Mesenchymal stem cell (in vitro differentiated cells and primary cell): ENCODE measurements around the gene CMYA5.
A peak's percentile ranks its signal among the peaks of the same experiment; 100 is the strongest.

Experiments used
- DNase-seq: peaks from one replicate; pipeline ENCODE4 v3.0.0-alpha.2; 2013
- H2AFZ ChIP-seq: one replicate; pipeline ENCODE4 v1.6.1; 2013; ENCODE audit warnings: low read depth, mild to moderate bottlenecking, control low read depth, inconsistent platforms, low read length, moderate library complexity
- H2AK5ac ChIP-seq: 2 replicates; pipeline ENCODE4 v1.6.1; 2013; ENCODE audit warnings: low read length, moderate library complexity, mild to moderate bottlenecking, inconsistent platforms; ENCODE audit not compliant: severe bottlenecking
- H2BK120ac ChIP-seq: one replicate; pipeline ENCODE4 v1.6.1; 2013; ENCODE audit warnings: low read depth, mild to moderate bottlenecking, inconsistent platforms, low read length, moderate library complexity
- H2BK12ac ChIP-seq, 2 experiments: one replicate each; pipeline ENCODE4 v1.6.1; 2013; ENCODE audit warnings: inconsistent platforms in 2 of 2, low read length in 2 of 2, mild to moderate bottlenecking in 2 of 2, moderate library complexity in 2 of 2, control low read depth in 1 of 2
- H2BK15ac ChIP-seq: one replicate; pipeline ENCODE4 v1.6.1; 2013; ENCODE audit warnings: mild to moderate bottlenecking, low read depth, inconsistent platforms; ENCODE audit not compliant: poor library complexity, severe bottlenecking
- H2BK5ac ChIP-seq: 2 replicates; pipeline ENCODE4 v1.6.1; 2013; ENCODE audit warnings: low read depth, mild to moderate bottlenecking, low read length, control low read depth, inconsistent platforms; ENCODE audit not compliant: poor library complexity, severe bottlenecking
- H3K14ac ChIP-seq, 2 experiments: one replicate each; pipeline ENCODE4 v1.6.1; 2013; ENCODE audit warnings: inconsistent platforms in 2 of 2, low read length in 2 of 2, control low read depth in 1 of 2, mild to moderate bottlenecking in 1 of 2, moderate library complexity in 1 of 2
- H3K18ac ChIP-seq, 2 experiments: one replicate each; pipeline ENCODE4 v1.6.1; 2013; ENCODE audit warnings: inconsistent platforms in 2 of 2, low read length in 2 of 2, control low read depth in 1 of 2, low read depth in 1 of 2, mild to moderate bottlenecking in 1 of 2
- H3K23ac ChIP-seq, 2 experiments: one replicate each; pipeline ENCODE4 v1.6.1; 2013; ENCODE audit warnings: inconsistent platforms in 2 of 2, low read length in 2 of 2, mild to moderate bottlenecking in 2 of 2, moderate library complexity in 2 of 2, control low read depth in 1 of 2
- H3K27ac ChIP-seq: 2 replicates; pipeline ENCODE4 v1.5.1; 2013; ENCODE audit warnings: mild to moderate bottlenecking, moderate library complexity, low read length, control low read depth, inconsistent platforms; ENCODE audit not compliant: poor library complexity, severe bottlenecking
- H3K27me3 ChIP-seq, 2 experiments: 2 replicates each; pipeline versions ENCODE4 v1.6.1 to v1.7.0; 2013; ENCODE audit warnings: low read length in 2 of 2, mild to moderate bottlenecking in 2 of 2, moderate library complexity in 2 of 2, control low read depth in 1 of 2, inconsistent platforms in 1 of 2; ENCODE audit not compliant: control insufficient read depth in 1 of 2, insufficient read depth in 1 of 2
- H3K36me3 ChIP-seq, 2 experiments: 2 replicates each; pipeline versions ENCODE4 v1.6.1 to v1.7.0; 2013; ENCODE audit warnings: low read length in 2 of 2, control low read depth in 1 of 2, inconsistent platforms in 1 of 2, low read depth in 1 of 2, mild to moderate bottlenecking in 1 of 2; ENCODE audit not compliant: insufficient read depth in 2 of 2, control insufficient read depth in 1 of 2
- H3K4ac ChIP-seq, 2 experiments: one replicate each; pipeline ENCODE4 v1.6.1; 2013; ENCODE audit warnings: inconsistent platforms in 2 of 2, low read length in 2 of 2, mild to moderate bottlenecking in 2 of 2, moderate library complexity in 2 of 2, control low read depth in 1 of 2, low read depth in 1 of 2
- H3K4me1 ChIP-seq: 2 replicates; pipeline ENCODE4 v1.6.1; 2013; ENCODE audit warnings: low read depth, low read length, control low read depth; ENCODE audit not compliant: control insufficient read depth, insufficient read depth
- H3K4me2 ChIP-seq: 2 replicates; pipeline ENCODE4 v1.6.1; 2013; ENCODE audit warnings: low read length, mild to moderate bottlenecking, inconsistent platforms; ENCODE audit not compliant: poor library complexity, severe bottlenecking
- H3K4me3 ChIP-seq, 2 experiments: 2 replicates each; pipeline versions ENCODE4 v1.5.1 to v1.7.0; 2013; ENCODE audit warnings: low read length in 2 of 2, mild to moderate bottlenecking in 2 of 2, control low read depth in 1 of 2, low read depth in 1 of 2; ENCODE audit not compliant: insufficient read depth in 1 of 2
- H3K79me1 ChIP-seq: replicated peaks from 2 replicates; pipeline ENCODE4 v1.6.1; 2013; ENCODE audit warnings: mild to moderate bottlenecking, control low read depth, low read length, inconsistent platforms; ENCODE audit not compliant: poor library complexity, severe bottlenecking
- H3K9ac ChIP-seq: 2 replicates; pipeline ENCODE4 v1.7.0; 2013; ENCODE audit warnings: mild to moderate bottlenecking, low read length, moderate library complexity
- H3K9me3 ChIP-seq: 2 replicates; pipeline ENCODE4 v1.7.0; 2013; ENCODE audit warnings: mild to moderate bottlenecking, low read length; ENCODE audit not compliant: control insufficient read depth
- H4K8ac ChIP-seq: one replicate; pipeline ENCODE4 v1.6.1; 2013; ENCODE audit warnings: inconsistent platforms, mild to moderate bottlenecking, low read length, moderate library complexity
- H4K91ac ChIP-seq: one replicate; pipeline ENCODE4 v1.6.1; 2013; ENCODE audit warnings: mild to moderate bottlenecking, low read length, inconsistent platforms
- WGBS: methylation state at CpG from one replicate; pipeline ENCODE4 v1.1.7; 2013; ENCODE audit warnings: mixed read lengths; 5-methylcytosine and 5-hydroxymethylcytosine counted together

CMYA5 gene

GRCh38 chr5:79803007-79803406 is 113.4 kb downstream of the CMYA5 start:
- H4K8ac ChIP-seq: no peak overlapping the region
- no peak overlapping the region for H3K23ac ChIP-seq
- no peak overlapping the region for H3K4me3 ChIP-seq
- no peak overlapping the region for H3K4ac ChIP-seq
- H4K91ac ChIP-seq: no peak overlapping the region
- no peak overlapping the region for H3K9ac ChIP-seq
- peak; percentile 45 for DNase-seq
- WGBS: 28% methylated on average over 2 of the region's 2 CpGs
- H3K4me2 ChIP-seq: no peak overlapping the region
- no peak overlapping the region for H3K27ac ChIP-seq
- H3K27me3 ChIP-seq: no peaks in the 10 kb centered on the region
- no peak overlapping the region for H2AK5ac ChIP-seq
- H2AFZ ChIP-seq: no peak overlapping the region
- H3K4me1 ChIP-seq: no peaks in the 10 kb centered on the region
- no peak overlapping the region for H2BK15ac ChIP-seq
- H2BK5ac ChIP-seq: no peak overlapping the region
- H3K18ac ChIP-seq: no peak overlapping the region
- H3K9me3 ChIP-seq: no peaks in the 10 kb centered on the region
- H3K14ac ChIP-seq: no peak overlapping the region
- no peak overlapping the region for H2BK12ac ChIP-seq
- no peaks in the 10 kb centered on the region for H3K36me3 ChIP-seq
- no peaks in the 10 kb centered on the region for H3K79me1 ChIP-seq
- H2BK120ac ChIP-seq: no peak overlapping the region

GRCh38 chr5:79806741-79807140 is 117.1 kb downstream of the CMYA5 start:
- Histone ChIP-seq H3K36me3 (no peaks in the 10 kb centered on the region), H3K9ac (no peak overlapping the region), H2BK15ac (no peak overlapping the region), H3K79me1 (no peaks in the 10 kb centered on the region), H3K18ac (no peak overlapping the region), H4K91ac (no peak overlapping the region), H3K9me3 (no peaks in the 10 kb centered on the region), H4K8ac (no peak overlapping the region), H3K4me2 (no peak overlapping the region), H3K4me3 (no peak overlapping the region), H2BK5ac (no peak overlapping the region), H3K14ac (no peak overlapping the region), H3K27me3 (no peaks in the 10 kb centered on the region), H3K27ac (no peak overlapping the region), H2AK5ac (no peak overlapping the region), H2BK12ac (no peak overlapping the region), H3K4me1 (no peaks in the 10 kb centered on the region), H2BK120ac (no peak overlapping the region), H3K4ac (no peak overlapping the region), H2AFZ (no peak overlapping the region), H3K23ac (no peak overlapping the region)
- 60% methylated on average over 3 of the region's 3 CpGs for WGBS
- peak; percentile 1 for DNase-seq

GRCh38 chr5:79809743-79810142 is 120.1 kb downstream of the CMYA5 start:
- no peak for DNase-seq
- Histone ChIP-seq H3K4me3 (no peak overlapping the region), H3K4me2 (no peak overlapping the region), H2AK5ac (no peak overlapping the region), H3K27ac (no peak overlapping the region), H2BK5ac (no peak overlapping the region), H4K8ac (no peak overlapping the region), H4K91ac (no peak overlapping the region), H3K9ac (no peak overlapping the region), H3K18ac (no peak overlapping the region), H3K36me3 (no peaks in the 10 kb centered on the region), H2BK15ac (no peak overlapping the region), H3K79me1 (no peaks in the 10 kb centered on the region), H3K27me3 (no peaks in the 10 kb centered on the region), H3K4me1 (no peaks in the 10 kb centered on the region), H3K23ac (no peak overlapping the region), H2BK120ac (no peak overlapping the region), H3K4ac (no peak overlapping the region), H3K9me3 (no peaks in the 10 kb centered on the region), H2BK12ac (no peak overlapping the region), H2AFZ (no peak overlapping the region), H3K14ac (no peak overlapping the region)
- WGBS: 80% methylated on average over 3 of the region's 3 CpGs

GRCh38 chr5:79811081-79811480 is 121.4 kb downstream of the CMYA5 start:
- 88% methylated on average over 2 of the region's 2 CpGs for WGBS
- H3K4ac ChIP-seq: no peak overlapping the region
- H3K18ac ChIP-seq: no peak overlapping the region
- H3K36me3 ChIP-seq: no peaks in the 10 kb centered on the region
- H3K27me3 ChIP-seq: peaks cover 0 to 9% of the 10 kb centered on the region in 2 experiments
- H4K8ac ChIP-seq: no peak overlapping the region
- no peak overlapping the region for H2BK5ac ChIP-seq
- H4K91ac ChIP-seq: no peak overlapping the region
- H3K27ac ChIP-seq: no peak overlapping the region
- H3K14ac ChIP-seq: no peak overlapping the region
- H2AK5ac ChIP-seq: no peak overlapping the region
- no peak overlapping the region for H2BK15ac ChIP-seq
- no peak for DNase-seq
- no peak overlapping the region for H3K4me3 ChIP-seq
- H3K4me2 ChIP-seq: no peak overlapping the region
- H2AFZ ChIP-seq: no peak overlapping the region
- no peak overlapping the region for H2BK12ac ChIP-seq
- no peak overlapping the region for H3K23ac ChIP-seq
- no peaks in the 10 kb centered on the region for H3K79me1 ChIP-seq
- H3K9me3 ChIP-seq: no peaks in the 10 kb centered on the region
- H2BK120ac ChIP-seq: no peak overlapping the region
- no peaks in the 10 kb centered on the region for H3K4me1 ChIP-seq
- H3K9ac ChIP-seq: no peak overlapping the region
